Right lobe of liver (tissue), 4 donors: ENCODE measurements around the gene PCCA.

Experiments used
- CTCF ChIP-seq, 4 donors: fragments of 200-600 bp in 3 of 4; fragments of 450-650 bp in 1 of 4; IDR thresholded peaks; one replicate each; pipeline versions ENCODE4 v1.5.1 to v1.8.0; 2016 to 2022; ENCODE audit warnings: antibody characterized with exemption in 4 of 4, mild to moderate bottlenecking in 2 of 4
- POLR2A ChIP-seq: fragments of 450-650 bp; IDR thresholded peaks from one replicate; pipeline ENCODE4 v1.6.1; 2017; ENCODE audit warnings: antibody characterized with exemption, mild to moderate bottlenecking
- donor health status: DM: no; HTN: no; CAD: no.
- donor health status: DM: no; HTN: no; CAD: no.
- donor health status: DM: no; HTN: yes; CAD: no.

GRCh38 chr13:100334214-100334613, 245.3 kb downstream of the PCCA start:
- no peak for TF ChIP-seq CTCF (IDR thresholded peaks at IDR 0.05)
- TF ChIP-seq POLR2A: no peak
